Activated CD8-positive, alpha-beta T cell treated with anti-CD3 and anti-CD28 coated beads, Interleukin-2, amount 10 ng/mL, durations not matched to agents 7 days and 5 days (primary cell): ENCODE results near the gene MYL3. TPM values are rescaled to one million over a fixed set of nuclear protein-coding genes. Genes with fewer than 3 reads are reported as not detected.

Source experiments
- ATAC-seq: fragments of 150-1000 bp; cut with Tn5 transposase; one replicate; pipeline ENCODE4 v1.10.0; 2021; ENCODE audit warnings: moderate library complexity
- CTCF ChIA-PET: fragments of 350-600 bp; sonication (Branson Sonifier 250); formaldehyde crosslinking; loops from one replicate; lab custom pipeline; 2021; ENCODE audit warnings: antibody characterized with exemption; lab: Charles Lee
- POLR2A ChIA-PET: fragments of 350-600 bp; sonication (Branson Sonifier 250); formaldehyde crosslinking; loops from one replicate; lab custom pipeline; 2021; ENCODE audit warnings: antibody characterized with exemption; lab: Charles Lee
- DNase-seq: peaks from one replicate; pipeline ENCODE4 v3.0.0-alpha.2; 2020
- H3K27ac Mint-ChIP-seq: one replicate; pipeline ENCODE4 v1.8.0; 2021; ENCODE audit warnings: mild to moderate bottlenecking, mixed read lengths
- H3K27me3 Mint-ChIP-seq: one replicate; pipeline ENCODE4 v1.8.0; 2021; ENCODE audit warnings: low read depth, mixed read lengths
- H3K36me3 Mint-ChIP-seq: one replicate; pipeline ENCODE4 v1.8.0; 2021; ENCODE audit warnings: low read depth, mixed read lengths
- H3K4me1 Mint-ChIP-seq: one replicate; pipeline ENCODE4 v1.8.0; 2021; ENCODE audit warnings: low read depth, mixed read lengths
- H3K4me3 Mint-ChIP-seq: one replicate; pipeline ENCODE4 v1.8.0; 2021; ENCODE audit warnings: mild to moderate bottlenecking, mixed read lengths
- H3K9me3 Mint-ChIP-seq: one replicate; pipeline ENCODE4 v1.8.0; 2022; ENCODE audit warnings: mixed read lengths; ENCODE audit not compliant: insufficient read depth
- total RNA-seq, 2 experiments: library from RNA; stranded (reverse); gene quantifications; one replicate each; pipeline ENCODE4 v1.2.3, GENCODE V29; 2021

The MYL3 gene
- total RNA-seq, 2 experiments from 2014 or later: not detected

DNA sequence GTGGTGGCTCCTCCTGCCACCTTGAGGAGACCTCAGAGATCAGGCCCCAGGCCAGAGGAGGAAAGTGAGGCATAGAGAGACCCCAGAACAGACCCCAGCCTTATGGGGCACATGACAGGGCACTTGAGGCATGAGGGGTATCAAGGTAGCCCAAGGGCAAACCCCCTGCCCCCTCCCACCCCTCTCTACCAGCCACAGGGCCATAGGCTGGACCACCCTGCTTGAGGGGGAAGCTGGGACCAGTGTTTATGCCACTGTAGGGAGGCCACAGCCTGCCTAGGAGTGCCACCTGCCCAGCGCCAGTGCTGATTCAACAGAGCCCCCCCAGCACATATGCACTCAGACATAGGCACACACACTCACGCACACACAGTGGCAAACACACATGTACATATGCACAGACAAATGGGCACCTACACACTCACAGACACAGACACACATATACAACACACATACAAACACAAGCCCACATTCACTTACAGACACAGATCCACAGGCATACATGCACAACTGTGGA, 10.3 kb downstream of the MYL3 start:
- H3K4me1 Mint-ChIP-seq: no peaks in the 10 kb centered on the region
- peaks cover 1% of the 10 kb centered on the region for H3K27me3 Mint-ChIP-seq
- ATAC-seq: no peak
- ChIA-PET POLR2A (interaction anchor here (0.8 kb wide), 1 partner anchor 342 kb away, joined by 3 read pairs; no protein-coding TSS in a partner anchor), CTCF (no interaction called here)
- no peak for DNase-seq
- H3K27ac Mint-ChIP-seq: no peak overlapping the region
- H3K9me3 Mint-ChIP-seq: no peaks in the 10 kb centered on the region
- no peaks in the 10 kb centered on the region for H3K36me3 Mint-ChIP-seq
- H3K4me3 Mint-ChIP-seq: no peak overlapping the region

DNA sequence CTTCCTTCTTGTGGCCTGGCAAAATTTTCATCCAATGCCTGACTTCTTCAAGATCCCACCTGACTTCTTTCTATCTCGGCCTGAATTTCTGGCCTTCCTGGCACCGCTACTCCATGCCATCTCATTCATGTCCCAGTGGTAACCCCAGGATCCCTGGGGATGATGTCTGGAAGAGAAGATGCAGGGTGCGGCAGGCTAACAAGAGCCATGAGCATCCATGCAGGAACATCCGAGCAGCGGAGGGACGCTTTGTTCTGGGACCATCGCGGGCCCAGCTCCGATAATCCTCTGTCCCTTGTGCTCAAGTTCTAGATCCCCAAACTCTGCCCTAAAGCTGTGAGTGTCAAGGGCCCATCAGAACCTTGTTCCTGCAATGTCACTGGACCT, 10.9 kb downstream of the MYL3 start:
- POLR2A ChIA-PET: no interaction called here
- Mint-ChIP-seq H3K4me1 (no peaks in the 10 kb centered on the region), H3K9me3 (no peaks in the 10 kb centered on the region), H3K27me3 (peaks cover 1% of the 10 kb centered on the region), H3K27ac (no peak overlapping the region), H3K4me3 (no peak overlapping the region), H3K36me3 (no peaks in the 10 kb centered on the region)
- CTCF ChIA-PET: no interaction called here
- DNase-seq (no peak), ATAC-seq (no peak)

DNA sequence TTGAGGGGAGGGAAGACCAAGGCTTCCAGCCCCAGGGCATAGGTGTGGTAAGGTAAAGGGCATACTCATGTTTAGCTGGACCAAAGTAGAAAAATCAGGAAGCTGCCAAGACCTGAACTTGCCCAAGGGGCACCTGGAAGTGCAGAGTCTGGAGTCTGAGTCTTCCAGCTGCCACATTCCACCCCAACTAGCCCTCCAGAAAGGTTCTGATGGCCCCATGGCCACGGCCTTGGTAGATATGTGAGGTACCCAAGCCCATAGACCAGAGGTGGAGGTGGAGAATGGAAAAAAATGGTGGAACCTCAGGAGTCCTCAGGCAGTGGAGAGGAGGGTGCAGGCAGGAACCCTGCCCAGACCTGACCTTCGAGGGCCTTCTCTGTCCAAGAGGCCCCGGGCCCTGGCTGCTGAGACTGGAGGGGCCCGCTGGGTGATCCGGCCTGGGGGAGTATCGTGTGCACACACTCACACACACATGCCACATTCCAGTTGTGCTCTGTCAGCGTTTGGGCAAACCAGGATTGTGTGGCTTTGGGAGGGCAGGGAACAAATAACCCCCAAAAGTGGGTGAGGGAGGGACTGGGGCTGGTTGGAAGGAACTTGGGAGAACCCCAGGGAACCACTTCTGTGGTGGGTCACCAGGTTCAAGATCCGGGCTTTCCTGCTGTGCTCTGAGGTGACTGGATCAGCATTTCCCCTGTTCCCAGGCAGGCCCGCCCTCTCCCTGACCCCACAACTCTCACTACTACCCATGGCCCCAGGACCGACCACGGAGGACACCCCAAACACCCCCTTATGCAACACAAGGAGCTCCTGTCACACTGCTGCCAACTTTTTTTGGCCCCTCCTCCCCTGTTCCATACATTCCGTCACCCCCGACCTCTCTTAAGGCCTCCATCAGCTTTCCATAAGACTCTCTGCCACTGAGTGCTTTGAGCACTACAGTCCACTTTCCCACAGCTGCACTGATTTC, 11.6 kb downstream of the MYL3 start:
- ATAC-seq (no peak), DNase-seq (no peak)
- no peaks in the 10 kb centered on the region for H3K36me3 Mint-ChIP-seq
- no peaks in the 10 kb centered on the region for H3K4me1 Mint-ChIP-seq
- POLR2A ChIA-PET: no interaction called here
- no peaks in the 10 kb centered on the region for H3K9me3 Mint-ChIP-seq
- H3K27ac Mint-ChIP-seq: no peak overlapping the region
- CTCF ChIA-PET: no interaction called here
- H3K4me3 Mint-ChIP-seq: no peak overlapping the region
- H3K27me3 Mint-ChIP-seq: peaks cover 1% of the 10 kb centered on the region

DNA sequence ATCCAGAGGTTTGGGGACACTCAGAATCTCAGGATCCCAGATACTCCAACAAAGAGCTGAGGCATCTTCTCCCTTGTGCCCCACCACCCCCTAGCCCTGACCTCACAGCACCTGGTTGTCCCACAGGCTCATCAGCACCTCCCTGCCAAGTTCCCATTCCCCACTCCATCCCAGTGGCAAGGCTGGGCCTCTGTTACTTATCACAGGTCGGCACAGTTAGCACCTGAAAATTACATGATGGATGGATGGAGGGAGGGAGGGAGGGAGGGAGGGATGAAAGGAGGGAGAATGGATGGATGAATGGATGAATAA, 12.8 kb downstream of the MYL3 start:
- ChIA-PET CTCF (interaction anchor here (1.4 kb wide), 1 partner anchor 16 kb away, joined by 5 read pairs; no protein-coding TSS in a partner anchor), POLR2A (no interaction called here)
- no peak overlapping the region for H3K27ac Mint-ChIP-seq
- DNase-seq: no peak
- H3K36me3 Mint-ChIP-seq: no peaks in the 10 kb centered on the region
- no peak overlapping the region for H3K4me3 Mint-ChIP-seq
- no peak for ATAC-seq
- H3K27me3 Mint-ChIP-seq: peaks cover 1% of the 10 kb centered on the region
- H3K9me3 Mint-ChIP-seq: no peaks in the 10 kb centered on the region
- H3K4me1 Mint-ChIP-seq: peaks cover 6% of the 10 kb centered on the region

DNA sequence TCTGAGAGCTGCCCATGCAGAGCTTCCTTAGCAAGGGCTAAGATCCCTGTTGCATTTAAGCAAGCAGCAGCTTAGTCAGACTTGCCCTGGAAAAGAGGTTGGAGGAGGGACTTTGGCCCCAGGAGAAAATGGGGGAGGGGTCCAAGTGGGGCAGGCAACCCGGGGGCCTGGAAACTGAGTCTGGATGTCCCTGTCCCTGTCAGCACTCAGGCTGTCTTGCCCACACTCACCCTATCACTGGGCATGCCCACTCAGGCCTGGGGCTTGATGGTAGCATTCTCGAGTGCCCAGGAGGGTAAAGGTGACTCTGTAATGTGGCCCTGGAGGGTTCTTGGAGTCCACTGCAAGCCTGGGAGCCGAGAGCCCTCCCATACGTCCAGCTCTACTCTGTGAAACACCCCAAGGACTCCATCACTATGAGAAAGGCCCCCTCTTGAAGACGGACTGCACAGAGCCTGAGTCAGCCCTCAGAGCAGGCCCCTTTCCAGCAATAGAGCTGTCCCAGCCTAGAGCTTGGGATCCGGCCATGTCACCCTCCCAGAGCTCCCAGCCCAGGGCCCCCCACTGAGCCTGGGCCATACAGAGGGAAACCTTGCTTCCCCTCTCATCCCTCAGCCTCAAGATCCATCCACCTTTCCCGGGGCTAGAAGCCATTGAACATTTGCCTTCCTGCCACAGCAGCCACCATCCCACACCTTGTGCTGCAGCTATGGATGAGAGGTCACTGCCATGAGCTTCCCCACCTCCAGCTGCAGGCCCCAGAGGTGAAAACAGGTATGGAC, 13.4 kb downstream of the MYL3 start:
- ATAC-seq: no peak
- POLR2A ChIA-PET: no interaction called here
- CTCF ChIA-PET: interaction anchor here (1.1 to 1.4 kb wide), 2 partner anchors 17 to 211 kb away, joined by 3 to 5 read pairs; no protein-coding TSS in a partner anchor
- H3K27ac Mint-ChIP-seq: no peak overlapping the region
- H3K36me3 Mint-ChIP-seq: no peaks in the 10 kb centered on the region
- DNase-seq: no peak
- H3K27me3 Mint-ChIP-seq: peaks cover 1% of the 10 kb centered on the region
- no peak overlapping the region for H3K4me3 Mint-ChIP-seq
- peaks cover 10% of the 10 kb centered on the region for H3K4me1 Mint-ChIP-seq
- H3K9me3 Mint-ChIP-seq: no peaks in the 10 kb centered on the region

- Mint-ChIP-seq H3K27me3 (peaks cover 7% of the 10 kb centered on the region), H3K27ac (no peak overlapping the region), H3K4me1 (peaks cover 12% of the 10 kb centered on the region), H3K36me3 (no peaks in the 10 kb centered on the region), H3K4me3 (no peak overlapping the region), H3K9me3 (no peaks in the 10 kb centered on the region)
- no peak for DNase-seq
- CTCF ChIA-PET: interaction anchor here (0.6 to 1.1 kb wide), 2 partner anchors 210 to 403 kb away, joined by 3 read pairs; no protein-coding TSS in a partner anchor
- ATAC-seq: no peak
- POLR2A ChIA-PET: no interaction called here
These were observed 14.1 kb downstream of the MYL3 start for GRCh38 chr3:46849045-46849631.

GRCh38 chr3:46848271-46849044, 14.8 kb downstream of the MYL3 start:
- Mint-ChIP-seq H3K27me3 (peaks cover 11% of the 10 kb centered on the region), H3K27ac (no peak overlapping the region), H3K4me3 (no peak overlapping the region), H3K9me3 (no peaks in the 10 kb centered on the region), H3K36me3 (no peaks in the 10 kb centered on the region), H3K4me1 (peaks cover 12% of the 10 kb centered on the region)
- no peak for ATAC-seq
- CTCF ChIA-PET: interaction anchor here (0.6 to 1.4 kb wide), 7 partner anchors 11 to 404 kb away, joined by 3 to 7 read pairs (median 3); no protein-coding TSS in a partner anchor
- POLR2A ChIA-PET: no interaction called here
- DNase-seq: peak; percentile 57

DNA sequence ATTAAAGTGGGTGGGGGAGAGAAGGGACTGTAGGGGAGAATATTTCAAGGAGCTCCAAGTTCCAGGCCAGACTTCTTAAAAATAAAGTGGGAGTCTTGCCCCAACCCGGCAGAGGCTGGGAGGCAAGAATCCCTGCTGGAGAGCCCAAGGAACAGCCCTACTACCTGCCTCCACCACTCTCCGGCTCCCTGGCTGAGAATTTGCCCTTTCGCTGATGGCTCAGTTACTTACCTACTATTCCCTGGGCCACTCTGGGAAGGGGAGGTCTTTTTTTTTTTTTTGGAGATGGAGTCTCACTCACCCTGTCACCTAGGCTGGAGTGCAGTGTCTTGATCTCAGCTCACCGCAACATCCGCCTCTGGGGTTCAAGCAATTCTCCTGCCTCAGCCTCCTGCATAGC, 15.5 kb downstream of the MYL3 start:
- Mint-ChIP-seq H3K27ac (no peak overlapping the region), H3K4me3 (no peak overlapping the region), H3K4me1 (peaks cover 12% of the 10 kb centered on the region), H3K27me3 (peaks cover 17% of the 10 kb centered on the region), H3K9me3 (no peaks in the 10 kb centered on the region), H3K36me3 (no peaks in the 10 kb centered on the region)
- ChIA-PET CTCF (interaction anchor here (0.6 to 1.7 kb wide), 7 partner anchors 11 to 53 kb away, joined by 3 to 7 read pairs (median 3); no protein-coding TSS in a partner anchor), POLR2A (interaction anchor here (0.6 kb wide), 1 partner anchor 53 kb away, joined by 3 read pairs; no protein-coding TSS in a partner anchor)
- ATAC-seq: no peak
- DNase-seq: no peak

GRCh38 chr3:46846624-46847542, 16.4 kb downstream of the MYL3 start:
- H3K4me3 Mint-ChIP-seq: peak overlapping the region; percentile 53
- no peak overlapping the region for H3K27ac Mint-ChIP-seq
- H3K36me3 Mint-ChIP-seq: no peaks in the 10 kb centered on the region
- DNase-seq (no peak), ATAC-seq (no peak)
- peaks cover 12% of the 10 kb centered on the region for H3K4me1 Mint-ChIP-seq
- H3K27me3 Mint-ChIP-seq: peaks cover 18% of the 10 kb centered on the region
- peaks cover 2% of the 10 kb centered on the region for H3K9me3 Mint-ChIP-seq
- ChIA-PET CTCF (interaction anchor here (1.0 to 1.7 kb wide), 10 partner anchors 10 to 357 kb away, joined by 3 to 7 read pairs (median 4); no protein-coding TSS in a partner anchor), POLR2A (interaction anchor here (0.6 to 1.9 kb wide), 2 partner anchors 54 to 534 kb away, joined by 3 to 4 read pairs; partner anchors contain the start of gene PTPN23)
